HL-60 (cell line): Measurements from ENCODE around the gene GADD45A.

Source experiments
- DNase-seq, 2 experiments: peaks; one replicate each; pipeline ENCODE4 v3.0.0-alpha.2; 2010 to 2020; ENCODE audit warnings: low read depth in 1 of 2, low spot score in 1 of 2
- H3K27ac ChIP-seq: fragments of 250-450 bp; sonication (Bioruptor Pico); replicated peaks from 2 replicates; pipeline ENCODE4 v1.5.1; 2020; ENCODE audit warnings: mild to moderate bottlenecking, moderate library complexity
- H3K27me3 ChIP-seq: fragments of 250-450 bp; sonication (Bioruptor Pico); 2 replicates; pipeline ENCODE4 v1.5.1; 2021; ENCODE audit warnings: mild to moderate bottlenecking, moderate library complexity; ENCODE audit not compliant: insufficient read depth, poor library complexity, severe bottlenecking
- H3K4me3 ChIP-seq: replicated peaks from 2 replicates; pipeline ENCODE4 v1.5.1; 2011; ENCODE audit warnings: mild to moderate bottlenecking, control low read depth, low read length; ENCODE audit not compliant: insufficient read depth
- CTCF ChIP-seq: IDR thresholded peaks from one replicate; pipeline ENCODE4 v1.5.1; 2011; ENCODE audit warnings: low read length, control low read depth, inconsistent platforms; ENCODE audit not compliant: insufficient read depth
- GABPA ChIP-seq: IDR thresholded peaks from 2 replicates; pipeline ENCODE4 v1.6.1; 2012; ENCODE audit warnings: low read depth
- POLR2AphosphoS5 ChIP-seq: IDR thresholded peaks from 2 replicates; pipeline ENCODE4 v1.6.1; 2012; ENCODE audit warnings: low read depth
- REST ChIP-seq: IDR thresholded peaks from 2 replicates; pipeline ENCODE4 v1.6.1; 2012; ENCODE audit warnings: low read depth; ENCODE audit not compliant: insufficient replicate concordance
- SPI1 ChIP-seq: IDR thresholded peaks from 2 replicates; pipeline ENCODE4 v1.6.1; 2012; ENCODE audit warnings: low read depth, mild to moderate bottlenecking, borderline replicate concordance

GADD45A gene

GRCh38 chr1:67648582-67649326 lies 36.2 kb upstream of the GADD45A start:
- no peak overlapping the region for H3K27ac ChIP-seq
- no peak overlapping the region for H3K4me3 ChIP-seq
- H3K27me3 ChIP-seq = no peaks in the 10 kb centered on the region
- no peak for DNase-seq
- no peak for TF ChIP-seq POLR2AphosphoS5
- no peak for TF ChIP-seq GABPA
- no peak for TF ChIP-seq SPI1
- TF ChIP-seq CTCF = no peak
- TF ChIP-seq REST = no peak

- H3K4me3 ChIP-seq = no peak overlapping the region
- DNase-seq = no peak
- TF ChIP-seq GABPA = no peak
- no peak for TF ChIP-seq REST
- no peak for TF ChIP-seq POLR2AphosphoS5
- TF ChIP-seq SPI1 = no peak
- TF ChIP-seq CTCF = no peak
- no peak overlapping the region for H3K27ac ChIP-seq
- no peaks in the 10 kb centered on the region for H3K27me3 ChIP-seq
Observed at GRCh38 chr1:67650061-67650460, 34.9 kb upstream of the GADD45A start.

GRCh38 chr1:67651031-67651430 lies 34.0 kb upstream of the GADD45A start:
- no peak overlapping the region for H3K27ac ChIP-seq
- H3K27me3 ChIP-seq = no peaks in the 10 kb centered on the region
- H3K4me3 ChIP-seq = no peak overlapping the region
- TF ChIP-seq GABPA = no peak
- peak; percentile 71 for TF ChIP-seq SPI1
- no peak for DNase-seq

- no peak overlapping the region for H3K4me3 ChIP-seq
- DNase-seq = no peak
- TF ChIP-seq SPI1 (no peak), CTCF (no peak), REST (no peak), GABPA (no peak), POLR2AphosphoS5 (no peak)
- no peak overlapping the region for H3K27ac ChIP-seq
- H3K27me3 ChIP-seq = no peaks in the 10 kb centered on the region
Observed at GRCh38 chr1:67652800-67653199, 32.2 kb upstream of the GADD45A start.
